Endothelial cell of umbilical vein (primary cell): ENCODE results near the gene PTRH1. TPM values are rescaled to one million over a fixed set of nuclear protein-coding genes. Genes with fewer than 3 reads are reported as not detected.

Source experiments
- BruUV-seq: library from RNA; stranded (reverse); fragments of 400-500 nt; replicated peaks from 2 replicates; lab custom pipeline; 2021; lab: Mats Ljungman, UMichigan
- CTCF ChIA-PET: fragments of 300-600, 350-600 bp; sonication (Branson Sonifier 250); formaldehyde crosslinking; loops from one replicate; lab custom pipeline; 2021; ENCODE audit warnings: antibody characterized with exemption, inconsistent platforms; lab: Charles Lee
- POLR2A ChIA-PET: fragments of 300-600, 350-600 bp; sonication (Branson Sonifier 250); formaldehyde crosslinking; loops from one replicate; lab custom pipeline; 2021; ENCODE audit warnings: antibody characterized with exemption, inconsistent platforms; lab: Charles Lee
- DNase-seq: peaks from one replicate; pipeline ENCODE4 v3.0.0-alpha.2; 2011; ENCODE audit warnings: low read depth, low spot score
- FAIRE-seq: peaks from 2 replicates; lab custom pipeline; 2011; peaks lifted over from hg19 to GRCh38; lab: Jason Lieb, UNC
- H2AFZ ChIP-seq: 2 replicates; pipeline ENCODE4 v1.6.0; 2012; ENCODE audit warnings: low read depth, low read length, control low read depth, inconsistent platforms
- H3K27ac ChIP-seq: 2 replicates; pipeline ENCODE4 v1.5.1; 2011; ENCODE audit warnings: low read depth, mild to moderate bottlenecking, control low read depth, low read length, moderate library complexity; ENCODE audit not compliant: insufficient read depth
- H3K27me3 ChIP-seq, 2 experiments: 2 replicates each; pipeline versions ENCODE4 v1.6.0 to v1.6.1; 2011; ENCODE audit warnings: low read length in 2 of 2, mixed read lengths in 1 of 2; ENCODE audit not compliant: control insufficient read depth in 2 of 2, insufficient read depth in 2 of 2
- H3K36me3 ChIP-seq, 2 experiments: 2 replicates in 1 of 2; 3 replicates in 1 of 2; pipeline ENCODE4 v1.5.1; 2011; ENCODE audit warnings: low read length in 2 of 2, mild to moderate bottlenecking in 1 of 2, moderate library complexity in 1 of 2; ENCODE audit not compliant: control insufficient read depth in 2 of 2, insufficient read depth in 2 of 2; ENCODE audit errors: extremely low read depth in 1 of 2
- H3K4me1 ChIP-seq: 3 replicates; pipeline ENCODE4 v1.5.1; 2011; ENCODE audit warnings: mild to moderate bottlenecking, low read length; ENCODE audit not compliant: control insufficient read depth, insufficient read depth; ENCODE audit errors: extremely low read depth
- H3K4me2 ChIP-seq: 2 replicates; pipeline ENCODE4 v1.6.1; 2011; ENCODE audit warnings: low read length, control low read depth, mixed read lengths; ENCODE audit not compliant: insufficient read depth
- H3K4me3 ChIP-seq, 3 experiments: fragments of 200-600 bp in 1 of 3; sonication (generic), shearing (Covaris generic) in 1 of 3; replicated peaks in 1 of 3; 2 replicates each; pipeline ENCODE4 v1.5.1; 2011 to 2016; ENCODE audit warnings: control low read depth in 3 of 3, low read length in 3 of 3, mild to moderate bottlenecking in 2 of 3, inconsistent platforms in 1 of 3, low read depth in 1 of 3, moderate library complexity in 1 of 3; ENCODE audit not compliant: insufficient read depth in 1 of 3
- H3K79me2 ChIP-seq: 2 replicates; pipeline ENCODE4 v1.6.0; 2012; ENCODE audit warnings: low read length, inconsistent platforms; ENCODE audit not compliant: control insufficient read depth, insufficient read depth
- H3K9ac ChIP-seq: replicated peaks from 2 replicates; pipeline ENCODE3; 2011; ENCODE audit warnings: low read length, control low read depth; ENCODE audit not compliant: insufficient read depth; ENCODE audit errors: extremely low read depth
- H3K9me1 ChIP-seq: replicated peaks from 3 replicates; pipeline ENCODE4 v1.6.0; 2011; ENCODE audit warnings: mild to moderate bottlenecking, low read length; ENCODE audit not compliant: control insufficient read depth, insufficient read depth; ENCODE audit errors: extremely low read depth
- H3K9me3 ChIP-seq: replicated peaks from 2 replicates; pipeline ENCODE4 v1.5.1; 2012; ENCODE audit warnings: low read length, inconsistent platforms; ENCODE audit not compliant: control insufficient read depth, insufficient read depth
- H4K20me1 ChIP-seq: replicated peaks from 2 replicates; pipeline ENCODE3; 2011; ENCODE audit warnings: mild to moderate bottlenecking, low read length; ENCODE audit not compliant: control insufficient read depth, insufficient read depth; ENCODE audit errors: extremely low read depth
- EZH2 ChIP-seq: IDR thresholded peaks from 2 replicates; pipeline ENCODE4 v1.6.1; 2012; ENCODE audit warnings: borderline replicate concordance, low read depth, mild to moderate bottlenecking, moderate library complexity, low read length, inconsistent platforms; ENCODE audit not compliant: severe bottlenecking
- FOS ChIP-seq: IDR thresholded peaks from 2 replicates; pipeline ENCODE4 v1.6.1; 2011; ENCODE audit warnings: mild to moderate bottlenecking, low read length, moderate library complexity, borderline replicate concordance; ENCODE audit not compliant: insufficient read depth
- GATA2 ChIP-seq: IDR thresholded peaks from 2 replicates; pipeline ENCODE4 v1.7.0; 2011; ENCODE audit warnings: low read depth, mild to moderate bottlenecking, moderate library complexity, mixed read lengths, low read length; ENCODE audit not compliant: insufficient read length, insufficient read depth
- JUN ChIP-seq: IDR thresholded peaks from 2 replicates; pipeline ENCODE4 v1.6.1; 2011; ENCODE audit warnings: borderline replicate concordance, low read depth; ENCODE audit not compliant: insufficient read length, insufficient read depth
- MYC ChIP-seq: IDR thresholded peaks from one replicate; pipeline ENCODE4 v1.6.1; 2011; ENCODE audit warnings: mild to moderate bottlenecking, low read depth, low read length
- POLR2A ChIP-seq: IDR thresholded peaks from 2 replicates; pipeline ENCODE4 v1.6.1; 2012; ENCODE audit warnings: low read depth, mild to moderate bottlenecking, control low read depth, low read length
- POLR2AphosphoS5 ChIP-seq: IDR thresholded peaks from 2 replicates; pipeline ENCODE4 v1.6.1; 2012; ENCODE audit warnings: low read depth, mild to moderate bottlenecking, control low read depth, low read length, moderate library complexity; ENCODE audit not compliant: insufficient read depth
- dilution Hi-C: fragments of 300-500 bp; cut with MboI; formaldehyde crosslinking; loops from one replicate; pipeline ENCODE4 v1.15.0; 2019; ENCODE audit warnings: low sequenced_read_pairs; ENCODE audit not compliant: extremely low pct_ligation_motif_present
- intact Hi-C: fragments of 100-400 bp; cut with micrococcal nuclease; formaldehyde crosslinking; loops from one replicate; pipeline ENCODE4 v1.10.0; 2022
- polyA plus RNA-seq, 4 experiments: library from polyadenylated mRNA; depleted of rRNA in 3 of 4; stranded (reverse) in 3 of 4; unstranded in 1 of 4; fragments of >200 nt; gene quantifications; 2 replicates each; pipeline versions ENCODE4 v1.2.1 to v1.2.3, GENCODE V29; 2011 to 2012; ENCODE audit warnings: missing spikeins in 1 of 4
- total RNA-seq: library from RNA; stranded (reverse); gene quantifications from 2 replicates; pipeline ENCODE4 v1.2.3, GENCODE V29; 2021
- TF ChIP-seq, protein P1 (sequence below): IDR thresholded peaks from 2 replicates; pipeline ENCODE4 v1.6.1; 2011; ENCODE audit not compliant: insufficient read depth, insufficient read length
- TF ChIP-seq, protein P2 (sequence below), 2 donors: IDR thresholded peaks; 1 replicate in 1 of 2; 2 replicates in 1 of 2; pipeline ENCODE4 v1.5.1; 2011; ENCODE audit warnings: low read length in 2 of 2, mild to moderate bottlenecking in 2 of 2, moderate library complexity in 2 of 2, control low read depth in 1 of 2, inconsistent platforms in 1 of 2, low read depth in 1 of 2; ENCODE audit not compliant: insufficient read depth in 1 of 2; ENCODE audit errors: extremely low read depth in 1 of 2

Gene PTRH1
- total and polyA plus RNA-seq, 2 donors (not counting 3 experiments of a cell fraction or from before 2014, with no cell fraction given) = 25.1 to 52.2 TPM

DNA sequence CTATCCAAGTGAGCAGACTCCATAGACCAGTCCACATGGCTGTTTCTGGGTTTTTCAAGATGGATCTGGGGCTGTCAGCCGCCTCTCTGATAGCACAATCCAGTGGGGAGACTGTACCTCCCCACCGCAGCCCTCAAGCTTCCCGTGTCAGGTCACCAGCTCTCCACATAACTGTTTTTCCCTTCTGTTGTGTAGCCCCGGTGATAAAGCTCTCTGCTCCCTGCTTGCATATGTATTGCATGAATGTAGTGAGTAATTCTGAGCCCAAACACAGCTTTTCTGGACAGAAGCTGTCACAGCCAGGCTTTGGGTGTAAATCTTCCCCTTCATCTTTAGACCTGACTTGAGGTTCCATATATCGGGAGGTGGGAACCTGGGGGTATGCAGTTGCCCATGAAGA, 31.7 kb downstream of the PTRH1 start:
- Histone ChIP-seq H4K20me1 (no peaks in the 10 kb centered on the region), H3K9ac (no peak overlapping the region), H3K79me2 (no peaks in the 10 kb centered on the region), H2AFZ (no peak overlapping the region), H3K4me3 (no peak overlapping the region), H3K27ac (no peak overlapping the region), H3K36me3 (peaks cover 0 to 45% of the 10 kb centered on the region in 2 experiments), H3K9me1 (no peaks in the 10 kb centered on the region), H3K4me1 (no peaks in the 10 kb centered on the region), H3K9me3 (no peaks in the 10 kb centered on the region), H3K4me2 (no peak overlapping the region), H3K27me3 (no peaks in the 10 kb centered on the region)
- FAIRE-seq (no peak), DNase-seq (no peak)
- intact Hi-C loops (no loop called here), dilution Hi-C loops (no loop called here)
- POLR2A ChIA-PET = no interaction called here
- CTCF ChIA-PET = interaction anchor here (1.3 to 1.9 kb wide), 2 partner anchors 51 to 72 kb away, joined by 5 to 6 read pairs; partner anchors contain the start of genes STXBP1 and TOR2A
- TF ChIP-seq, protein P1, sequence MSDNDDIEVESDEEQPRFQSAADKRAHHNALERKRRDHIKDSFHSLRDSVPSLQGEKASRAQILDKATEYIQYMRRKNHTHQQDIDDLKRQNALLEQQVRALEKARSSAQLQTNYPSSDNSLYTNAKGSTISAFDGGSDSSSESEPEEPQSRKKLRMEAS = no peak
- TF ChIP-seq EZH2 = no peak
- no peak for TF ChIP-seq POLR2AphosphoS5
- TF ChIP-seq POLR2A = no peak
- TF ChIP-seq, protein P2, sequence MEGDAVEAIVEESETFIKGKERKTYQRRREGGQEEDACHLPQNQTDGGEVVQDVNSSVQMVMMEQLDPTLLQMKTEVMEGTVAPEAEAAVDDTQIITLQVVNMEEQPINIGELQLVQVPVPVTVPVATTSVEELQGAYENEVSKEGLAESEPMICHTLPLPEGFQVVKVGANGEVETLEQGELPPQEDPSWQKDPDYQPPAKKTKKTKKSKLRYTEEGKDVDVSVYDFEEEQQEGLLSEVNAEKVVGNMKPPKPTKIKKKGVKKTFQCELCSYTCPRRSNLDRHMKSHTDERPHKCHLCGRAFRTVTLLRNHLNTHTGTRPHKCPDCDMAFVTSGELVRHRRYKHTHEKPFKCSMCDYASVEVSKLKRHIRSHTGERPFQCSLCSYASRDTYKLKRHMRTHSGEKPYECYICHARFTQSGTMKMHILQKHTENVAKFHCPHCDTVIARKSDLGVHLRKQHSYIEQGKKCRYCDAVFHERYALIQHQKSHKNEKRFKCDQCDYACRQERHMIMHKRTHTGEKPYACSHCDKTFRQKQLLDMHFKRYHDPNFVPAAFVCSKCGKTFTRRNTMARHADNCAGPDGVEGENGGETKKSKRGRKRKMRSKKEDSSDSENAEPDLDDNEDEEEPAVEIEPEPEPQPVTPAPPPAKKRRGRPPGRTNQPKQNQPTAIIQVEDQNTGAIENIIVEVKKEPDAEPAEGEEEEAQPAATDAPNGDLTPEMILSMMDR (IDR thresholded peaks at IDR 0.05; ENCODE audit: extremely low read depth in 1 of 2, insufficient read depth in 1 of 2, low read depth in 1 of 2, low read length in 2 of 2) = no peak
- no peak for TF ChIP-seq GATA2
- no peak for TF ChIP-seq FOS
- TF ChIP-seq JUN = no peak
- no peak for TF ChIP-seq MYC
- BruUV-seq = no TSS peak
